Epithelial cell of esophagus (primary cell): Measurements from ENCODE around the gene RASD1.
A peak's percentile ranks its signal among the peaks of the same experiment; 100 is the strongest.

Experiments
- DNase-seq: peaks from one replicate; pipeline ENCODE4 v3.0.0; 2010; ENCODE audit warnings: low read depth
- H3K4me3 ChIP-seq: 2 replicates; pipeline ENCODE4 v1.5.1; 2011; ENCODE audit warnings: mild to moderate bottlenecking, low read length, control low read depth
- TF ChIP-seq, protein P1 (sequence below): IDR thresholded peaks from 2 replicates; pipeline ENCODE4 v1.5.1; 2011; ENCODE audit warnings: low read depth, mild to moderate bottlenecking, low read length, control low read depth, inconsistent platforms; ENCODE audit not compliant: insufficient read depth; ENCODE audit errors: missing control alignments

RASD1 gene

DNA sequence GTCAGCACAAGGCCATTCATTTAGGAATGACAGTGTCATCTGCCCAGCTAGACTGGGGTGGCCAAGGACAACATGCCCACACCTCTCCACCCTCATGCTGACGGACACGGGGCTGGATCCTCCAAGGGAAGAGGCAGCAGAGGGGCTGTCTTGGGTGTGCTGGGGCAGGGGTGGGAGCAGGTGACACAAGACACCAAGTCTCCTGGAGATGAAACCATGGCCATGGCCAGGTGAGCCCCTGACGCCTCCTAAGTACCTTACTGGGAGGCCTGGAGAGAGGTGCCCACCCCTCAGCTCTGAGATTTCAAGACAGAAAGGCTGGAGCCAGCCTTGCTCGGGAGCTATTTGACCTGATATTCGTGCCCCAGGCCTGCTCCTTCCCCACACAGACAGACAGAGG is 9.0 kb upstream of the RASD1 start:
- no peak for DNase-seq
- H3K4me3 ChIP-seq: no peak overlapping the region
- TF ChIP-seq, protein P1, sequence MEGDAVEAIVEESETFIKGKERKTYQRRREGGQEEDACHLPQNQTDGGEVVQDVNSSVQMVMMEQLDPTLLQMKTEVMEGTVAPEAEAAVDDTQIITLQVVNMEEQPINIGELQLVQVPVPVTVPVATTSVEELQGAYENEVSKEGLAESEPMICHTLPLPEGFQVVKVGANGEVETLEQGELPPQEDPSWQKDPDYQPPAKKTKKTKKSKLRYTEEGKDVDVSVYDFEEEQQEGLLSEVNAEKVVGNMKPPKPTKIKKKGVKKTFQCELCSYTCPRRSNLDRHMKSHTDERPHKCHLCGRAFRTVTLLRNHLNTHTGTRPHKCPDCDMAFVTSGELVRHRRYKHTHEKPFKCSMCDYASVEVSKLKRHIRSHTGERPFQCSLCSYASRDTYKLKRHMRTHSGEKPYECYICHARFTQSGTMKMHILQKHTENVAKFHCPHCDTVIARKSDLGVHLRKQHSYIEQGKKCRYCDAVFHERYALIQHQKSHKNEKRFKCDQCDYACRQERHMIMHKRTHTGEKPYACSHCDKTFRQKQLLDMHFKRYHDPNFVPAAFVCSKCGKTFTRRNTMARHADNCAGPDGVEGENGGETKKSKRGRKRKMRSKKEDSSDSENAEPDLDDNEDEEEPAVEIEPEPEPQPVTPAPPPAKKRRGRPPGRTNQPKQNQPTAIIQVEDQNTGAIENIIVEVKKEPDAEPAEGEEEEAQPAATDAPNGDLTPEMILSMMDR: no peak

DNA sequence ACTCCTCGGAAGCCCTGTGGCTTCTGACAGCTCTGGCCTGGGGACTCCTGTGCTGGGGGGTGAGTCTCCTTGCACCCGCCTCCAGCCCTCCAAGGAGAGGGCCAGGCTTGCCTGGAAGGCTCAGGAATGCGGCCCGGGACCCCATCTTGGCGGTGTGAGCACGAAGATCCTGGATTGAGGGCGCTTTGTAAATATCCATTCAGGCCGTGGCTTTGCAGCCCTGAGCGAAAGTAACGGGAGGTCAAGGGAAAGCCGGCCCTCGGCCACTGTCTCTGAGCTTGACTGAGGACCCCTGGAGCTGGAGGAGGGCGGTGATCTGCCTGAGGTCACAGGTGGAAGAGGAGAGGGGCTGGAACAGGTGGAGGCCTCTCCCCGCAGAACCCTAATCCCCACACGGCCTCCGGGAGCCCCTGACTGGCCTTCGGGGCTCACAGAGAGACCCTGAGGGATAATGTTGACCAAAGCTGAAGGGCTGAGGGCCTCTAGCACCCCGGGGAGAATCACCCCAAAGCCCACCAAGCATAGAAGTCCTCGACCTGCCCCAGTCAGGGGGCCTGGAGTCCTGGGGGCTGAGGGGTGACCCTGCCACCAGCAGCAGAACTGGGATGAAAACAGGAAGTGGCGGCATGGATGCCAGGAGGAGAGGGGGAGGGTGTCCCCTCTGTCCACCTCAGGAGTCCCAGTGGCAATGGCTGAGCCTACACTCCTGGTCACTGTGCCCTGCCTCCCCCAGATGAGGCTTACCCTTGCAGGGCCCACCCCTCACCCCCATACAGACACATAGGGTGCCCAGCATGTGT is 8.3 kb upstream of the RASD1 start:
- TF ChIP-seq, protein P1: no peak
- no peak for DNase-seq

DNA sequence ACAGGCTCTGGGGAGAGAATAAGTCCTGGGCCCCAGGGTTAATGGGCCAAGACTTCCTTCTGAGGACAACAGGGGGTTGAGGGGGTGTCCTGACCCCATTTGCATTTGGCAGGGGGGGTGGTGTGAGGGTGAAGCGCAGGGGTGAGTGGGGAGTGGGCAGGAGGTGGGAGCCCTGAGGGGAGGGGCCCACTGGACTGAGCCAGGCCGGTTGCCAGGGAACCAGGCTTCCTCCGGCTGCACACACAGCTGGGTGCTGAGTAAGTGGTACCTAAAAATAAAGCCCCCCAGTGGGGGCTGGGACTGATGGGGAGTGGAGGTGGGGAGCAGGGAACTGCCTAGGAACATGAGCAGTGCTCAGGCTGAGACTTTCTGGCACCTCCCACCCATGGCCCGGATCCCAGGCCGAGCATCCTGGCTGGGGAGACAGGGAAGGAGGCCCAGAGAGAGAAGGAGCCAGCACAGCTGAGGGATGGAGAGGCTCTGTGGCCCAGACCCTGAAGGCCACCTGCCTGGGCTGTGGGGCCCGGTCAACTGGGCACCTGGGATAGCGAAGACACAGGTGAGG is 7.5 kb upstream of the RASD1 start:
- no peak for DNase-seq
- no peak overlapping the region for H3K4me3 ChIP-seq
- TF ChIP-seq, protein P1: no peak

More for the DNA sequence above, 8.3 kb upstream of the RASD1 start:
- H3K4me3 ChIP-seq: no peak overlapping the region

DNA sequence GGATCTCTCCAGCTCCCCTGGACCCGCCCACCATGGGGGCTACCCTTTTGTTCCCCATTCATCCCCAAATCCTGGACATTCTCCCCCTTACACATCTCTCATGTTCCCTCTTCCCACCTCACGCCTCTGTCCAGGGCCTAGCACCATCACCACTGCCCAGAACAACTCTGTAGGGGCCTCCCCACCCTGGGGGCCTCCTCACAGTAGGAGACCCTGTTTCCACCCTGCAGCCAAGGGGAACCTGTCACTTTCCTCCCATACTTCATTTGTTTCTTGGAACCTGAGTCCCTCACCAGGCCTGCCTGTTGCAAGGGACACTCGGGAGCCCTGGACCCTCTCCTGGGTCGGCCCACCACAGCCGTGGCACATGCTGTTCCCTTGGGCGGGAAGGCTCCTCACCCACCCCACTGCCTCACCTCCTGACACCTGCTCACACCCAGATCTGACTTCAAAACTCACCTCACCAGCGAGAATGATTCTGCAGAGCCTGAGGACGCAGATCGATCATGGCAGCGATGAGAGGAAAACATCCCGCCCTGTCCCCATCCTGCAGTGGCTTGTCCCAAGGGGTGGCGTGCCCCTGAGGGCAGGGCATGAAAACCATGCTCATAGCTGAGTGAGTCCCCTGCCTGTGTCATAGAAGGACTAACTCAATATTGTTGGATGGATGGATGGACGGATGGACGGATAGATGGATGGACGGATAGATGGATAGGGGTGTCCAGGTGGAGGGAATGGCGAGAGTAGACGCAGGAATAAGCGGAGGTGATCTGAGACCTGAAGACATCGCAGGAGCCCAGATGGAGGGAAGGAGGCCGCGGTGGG is 6.8 kb upstream of the RASD1 start:
- TF ChIP-seq, protein P1: no peak
- no peak for DNase-seq
- H3K4me3 ChIP-seq: no peak overlapping the region

DNA sequence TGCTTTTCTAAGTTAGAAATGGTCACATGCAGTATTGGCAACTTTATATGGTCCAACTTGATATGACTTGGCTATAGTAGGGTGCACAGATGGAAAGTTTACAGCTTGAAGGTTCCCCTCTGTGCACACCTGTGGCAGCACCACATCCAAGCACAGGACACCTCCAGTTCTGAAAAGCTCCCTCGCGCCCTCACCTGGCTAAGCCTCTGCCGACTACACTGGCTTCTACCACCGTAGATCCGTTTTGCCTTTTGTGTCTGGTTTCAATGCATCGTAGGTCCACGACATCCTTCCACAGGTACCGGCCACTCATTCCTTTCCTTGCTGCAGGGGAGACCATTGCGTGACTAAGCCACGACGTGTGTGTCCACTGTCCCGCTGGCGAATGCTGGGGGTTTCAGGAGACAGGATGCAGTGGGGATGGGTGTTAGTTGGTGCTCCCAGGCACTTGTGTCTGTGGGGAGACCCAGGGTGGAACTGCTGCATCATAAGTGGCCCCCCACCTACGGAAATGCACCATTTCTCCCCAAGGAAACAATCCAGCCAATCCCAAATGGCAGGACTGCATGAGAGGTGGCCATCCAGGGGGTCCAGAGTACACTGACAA is 4.9 kb upstream of the RASD1 start:
- TF ChIP-seq, protein P1: peak; percentile 27
- peak; percentile 27 for DNase-seq
- H3K4me3 ChIP-seq: no peak overlapping the region

DNA sequence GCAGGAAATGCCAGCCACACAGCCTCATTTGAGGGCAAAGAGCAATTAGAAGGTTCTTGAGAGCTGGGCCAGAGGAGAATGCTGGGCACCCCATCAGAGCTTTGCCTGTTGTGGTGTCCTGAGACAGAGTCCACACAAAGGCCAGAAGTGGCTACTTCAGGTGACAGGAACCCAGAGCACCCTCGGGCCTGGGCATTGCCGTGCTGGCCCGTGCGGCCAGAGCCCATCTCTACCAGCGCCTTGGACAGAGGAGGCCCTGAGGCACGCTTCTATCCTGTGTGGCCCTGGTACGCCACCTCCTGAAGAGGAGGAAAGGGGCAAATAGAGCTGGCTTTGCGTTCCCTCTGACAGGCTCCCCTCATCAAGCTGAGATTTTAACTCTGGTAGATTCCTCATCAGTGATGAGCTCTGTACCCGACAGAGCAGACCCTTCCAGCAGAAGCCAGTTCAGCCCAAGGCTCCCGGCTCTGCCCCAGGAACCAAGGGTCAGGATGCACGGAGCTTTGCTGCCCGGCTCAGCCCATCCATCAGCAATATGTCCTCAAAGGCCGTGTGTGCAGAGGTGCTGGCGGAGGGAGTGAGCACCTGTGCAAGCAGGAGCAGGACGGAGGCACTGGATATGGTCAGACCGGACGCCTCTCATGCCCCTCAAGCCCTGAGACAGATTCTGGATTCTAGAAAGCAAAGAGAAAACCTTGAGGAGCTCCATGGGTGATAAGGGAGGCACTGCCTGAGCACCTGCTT is 3.4 kb upstream of the RASD1 start:
- TF ChIP-seq, protein P1: no peak
- no peak overlapping the region for H3K4me3 ChIP-seq
- DNase-seq: no peak
